Measurements from ENCODE around the gene SAAL1.

The SAAL1 gene

GRCh38 chr11:18061351-18061750, 44.5 kb downstream of the SAAL1 start:
- TF ChIP-seq EZH2phosphoT487 (conservative IDR thresholded peaks at IDR 0.05; ENCODE audit: low read length) (no peak), CTCF (IDR thresholded peaks at IDR 0.05; ENCODE audit: insufficient read depth, low read length, poor library complexity, severe bottlenecking) (no peak)
- Histone ChIP-seq H3K4me2 (ENCODE audit: low read depth, low read length, poor library complexity, severe bottlenecking) (no peak overlapping the region), H3K27ac (ENCODE audit: low read depth, low read length) (no peak overlapping the region), H3K27me3 (ENCODE audit: low read length) (no peaks in the 10 kb centered on the region), H3F3A (ENCODE audit: insufficient read depth) (no peaks in the 10 kb centered on the region), H3K9ac (ENCODE audit: low read length) (no peak overlapping the region), H3K9me2 (replicated peaks; ENCODE audit: insufficient read depth, low read length) (no peaks in the 10 kb centered on the region), H3K9me3 (ENCODE audit: insufficient read depth, low read length) (no peaks in the 10 kb centered on the region), H3K36me3 (ENCODE audit: low read length) (no peaks in the 10 kb centered on the region), H4K20me1 (ENCODE audit: low read depth, low read length) (no peaks in the 10 kb centered on the region), H3K79me2 (ENCODE audit: insufficient read depth, low read length) (no peaks in the 10 kb centered on the region), H3K4me3 (ENCODE audit: insufficient read depth, low read length, poor library complexity, severe bottlenecking) (no peak overlapping the region), H2AFZ (ENCODE audit: low read depth, low read length, severe bottlenecking) (no peak overlapping the region)

DNA sequence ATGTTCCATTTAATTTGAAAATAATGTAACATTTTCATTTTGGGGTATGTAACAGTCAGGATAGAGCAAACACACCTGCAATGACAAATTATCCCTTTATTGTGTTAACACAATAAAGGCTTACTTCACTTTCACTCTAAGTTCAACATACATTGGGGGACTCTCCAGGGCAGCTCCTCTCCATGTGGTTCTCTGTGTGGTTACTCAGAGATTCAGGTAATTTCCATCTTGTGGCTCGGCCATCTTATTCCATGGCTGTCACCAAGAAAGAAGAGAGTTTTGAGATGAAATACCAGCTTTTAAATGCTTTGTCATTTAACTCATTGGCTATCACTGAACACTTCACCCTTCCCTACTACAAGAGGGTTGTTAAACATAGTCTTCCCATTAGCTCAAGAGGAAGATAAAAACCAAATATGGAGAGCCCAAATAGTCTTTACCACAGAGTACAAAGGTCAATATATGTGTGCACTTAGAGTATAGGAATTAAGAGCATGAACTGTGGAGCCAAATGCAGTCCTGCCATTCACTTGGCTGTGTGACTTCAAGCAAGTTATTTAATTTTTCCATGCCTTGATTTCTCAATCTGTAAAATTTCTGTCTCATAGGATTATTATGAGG, 49.2 kb downstream of the SAAL1 start:
- Histone ChIP-seq H3K9ac (ENCODE audit: low read length) (no peak overlapping the region), H3K9me2 (replicated peaks; ENCODE audit: insufficient read depth, low read length) (no peaks in the 10 kb centered on the region), H4K20me1 (ENCODE audit: low read depth, low read length) (no peaks in the 10 kb centered on the region)

GRCh38 chr11:18054511-18055103, 51.3 kb downstream of the SAAL1 start:
- no peaks in the 10 kb centered on the region for H3K79me2 ChIP-seq (ENCODE audit: insufficient read depth, low read length)
- no peak overlapping the region for H3K4me2 ChIP-seq (ENCODE audit: low read depth, low read length, poor library complexity, severe bottlenecking)
- no peak for TF ChIP-seq CTCF (IDR thresholded peaks at IDR 0.05; ENCODE audit: insufficient read depth, low read length, poor library complexity, severe bottlenecking)
- no peaks in the 10 kb centered on the region for H3K27me3 ChIP-seq (ENCODE audit: low read length)
- no peaks in the 10 kb centered on the region for H3K9me2 ChIP-seq (replicated peaks; ENCODE audit: insufficient read depth, low read length)
- H3K27ac ChIP-seq (ENCODE audit: low read depth, low read length) = no peak overlapping the region
- H3K36me3 ChIP-seq (ENCODE audit: low read length) = no peaks in the 10 kb centered on the region
- no peaks in the 10 kb centered on the region for H3F3A ChIP-seq (ENCODE audit: insufficient read depth)
- H3K9ac ChIP-seq (ENCODE audit: low read length) = no peak overlapping the region
- no peaks in the 10 kb centered on the region for H4K20me1 ChIP-seq (ENCODE audit: low read depth, low read length)
- H2AFZ ChIP-seq (ENCODE audit: low read depth, low read length, severe bottlenecking) = no peak overlapping the region
- no peak overlapping the region for H3K4me3 ChIP-seq (ENCODE audit: insufficient read depth, low read length, poor library complexity, severe bottlenecking)
- H3K9me3 ChIP-seq (ENCODE audit: insufficient read depth, low read length) = no peaks in the 10 kb centered on the region

More for the DNA sequence above, 49.2 kb downstream of the SAAL1 start:
- Histone ChIP-seq H3K27me3 (ENCODE audit: low read length) (no peaks in the 10 kb centered on the region), H3K27ac (ENCODE audit: low read depth, low read length) (no peak overlapping the region), H3K4me2 (ENCODE audit: low read depth, low read length, poor library complexity, severe bottlenecking) (no peak overlapping the region), H3K4me3 (ENCODE audit: insufficient read depth, low read length, poor library complexity, severe bottlenecking) (no peak overlapping the region), H3K36me3 (ENCODE audit: low read length) (no peaks in the 10 kb centered on the region), H3F3A (ENCODE audit: insufficient read depth) (no peaks in the 10 kb centered on the region), H3K9me3 (ENCODE audit: insufficient read depth, low read length) (no peaks in the 10 kb centered on the region), H2AFZ (ENCODE audit: low read depth, low read length, severe bottlenecking) (no peak overlapping the region), H3K79me2 (ENCODE audit: insufficient read depth, low read length) (no peaks in the 10 kb centered on the region)
- TF ChIP-seq CTCF (IDR thresholded peaks at IDR 0.05; ENCODE audit: insufficient read depth, low read length, poor library complexity, severe bottlenecking) (no peak), EZH2phosphoT487 (conservative IDR thresholded peaks at IDR 0.05; ENCODE audit: low read length) (no peak)

Measured in SU-DHL-6 (cell line).